Stimulated activated CD4-positive, alpha-beta T cell treated with anti-CD3 and anti-CD28 coated beads, Interleukin-2, amount 100 ng/mL, for 4 hours (primary cell): ENCODE data around the gene TRPC4.

Experiments
- DNase-seq: peaks from one replicate; pipeline ENCODE4 v3.0.0-alpha.2; 2020; ENCODE audit warnings: low read depth

TRPC4 gene

GRCh38 chr13:37657134-37657533 lies 212.4 kb downstream of the TRPC4 start:
- no peak for DNase-seq

- no peak for DNase-seq
Observed at GRCh38 chr13:37656247-37656940, 213.2 kb downstream of the TRPC4 start.

GRCh38 chr13:37652596-37652995 lies 217.0 kb downstream of the TRPC4 start:
- DNase-seq = no peak

- DNase-seq = no peak
Observed at GRCh38 chr13:37651891-37652290, 217.7 kb downstream of the TRPC4 start.

GRCh38 chr13:37648609-37649008 lies 221.0 kb downstream of the TRPC4 start:
- no peak for DNase-seq

- no peak for DNase-seq
Observed at GRCh38 chr13:37647031-37647650, 222.4 kb downstream of the TRPC4 start.

GRCh38 chr13:37646531-37646930 lies 223.0 kb downstream of the TRPC4 start:
- no peak for DNase-seq

GRCh38 chr13:37645181-37645740 lies 224.3 kb downstream of the TRPC4 start:
- DNase-seq = no peak

GRCh38 chr13:37641391-37641790 lies 228.2 kb downstream of the TRPC4 start:
- DNase-seq = no peak

GRCh38 chr13:37640499-37640898 lies 229.1 kb downstream of the TRPC4 start:
- DNase-seq = no peak

- DNase-seq = no peak
Observed at GRCh38 chr13:37636701-37637100, 232.9 kb downstream of the TRPC4 start.

GRCh38 chr13:37632294-37632693 lies 237.3 kb downstream of the TRPC4 start:
- DNase-seq = no peak

- DNase-seq = no peak
Observed at GRCh38 chr13:37627428-37627827, 242.1 kb downstream of the TRPC4 start.

- no peak for DNase-seq
Observed at GRCh38 chr13:37621811-37622361, 247.7 kb downstream of the TRPC4 start.

GRCh38 chr13:37618554-37618953 lies 251.0 kb downstream of the TRPC4 start:
- no peak for DNase-seq

- no peak for DNase-seq
Observed at GRCh38 chr13:37617173-37617572, 252.4 kb downstream of the TRPC4 start.

GRCh38 chr13:37616131-37616530 lies 253.4 kb downstream of the TRPC4 start:
- DNase-seq = no peak

- DNase-seq = no peak
Observed at GRCh38 chr13:37615276-37615675, 254.3 kb downstream of the TRPC4 start.

GRCh38 chr13:37613638-37614037 lies 255.9 kb downstream of the TRPC4 start:
- DNase-seq = no peak

- DNase-seq = no peak
Observed at GRCh38 chr13:37613236-37613635, 256.3 kb downstream of the TRPC4 start.

- no peak for DNase-seq
Observed at GRCh38 chr13:37608750-37609339, 260.7 kb downstream of the TRPC4 start.

GRCh38 chr13:37602733-37603381 lies 266.7 kb downstream of the TRPC4 start:
- no peak for DNase-seq
